ENCODE data around the gene KLHL8. TPM values are rescaled to one million over a fixed set of nuclear protein-coding genes. Genes with fewer than 3 reads are reported as not detected.

Gene KLHL8
- total and polyA plus RNA-seq, 2 donors (not counting 1 experiment from before 2014, with no cell fraction given), result 2.3 to 14.3 TPM

GRCh38 chr4:87185146-87185870 lies 35.1 kb downstream of the KLHL8 start:
- 100% methylated on average over 1 of the region's 5 CpGs for WGBS (ENCODE audit: insufficient coverage)
- ChIA-PET CTCF (interaction anchor here (0.8 kb wide), 1 partner anchor 35 kb away, joined by 3 read pairs; no protein-coding TSS in a partner anchor), POLR2A (no interaction called here)
- no peaks in the 10 kb centered on the region for H3K79me2 ChIP-seq (ENCODE audit: control insufficient read depth, insufficient read depth, low read length)
- H3K4me3 Mint-ChIP-seq, result no peak overlapping the region
- H3K9me3 ChIP-seq (ENCODE audit: control extremely low read depth in 1 of 3, control insufficient read depth in 2 of 3, insufficient read depth in 1 of 3, low read length in 2 of 3), result peaks cover 0 to 6% (median 0%) of the 10 kb centered on the region in 3 donors
- H3K4me2 ChIP-seq (replicated peaks; ENCODE audit: low read depth, low read length, poor library complexity, severe bottlenecking), result no peak overlapping the region
- ATAC-seq (ENCODE audit: low read depth), result no peak
- H3K9ac ChIP-seq (ENCODE audit: low read length), result no peak overlapping the region
- no peaks in the 10 kb centered on the region for H3K27me3 Mint-ChIP-seq
- TF ChIP-seq EZH2 (IDR thresholded peaks at IDR 0.05; ENCODE audit: borderline replicate concordance, insufficient read depth, low read depth, low read length, poor library complexity, severe bottlenecking) (no peak), CTCF (IDR thresholded peaks at IDR 0.05) (no peak)
- H3K36me3 ChIP-seq (replicated peaks in 1 of 2; ENCODE audit: control extremely low read depth in 1 of 2, control insufficient read depth in 1 of 2, extremely low read depth in 1 of 2, insufficient read depth in 2 of 2, low read length in 1 of 2), result no peaks in the 10 kb centered on the region
- no peak for DNase-seq
- H2AFZ ChIP-seq (ENCODE audit: insufficient read depth, low read depth, low read length, poor library complexity, severe bottlenecking), result no peak overlapping the region
- H3K27ac ChIP-seq (ENCODE audit: low read length in 2 of 2), result no peak overlapping the region
- H3K27me3 ChIP-seq (replicated peaks in 1 of 4; ENCODE audit: control extremely low read depth in 1 of 4, control insufficient read depth in 3 of 4, insufficient read depth in 4 of 4, low read length in 3 of 4), result no peaks in the 10 kb centered on the region
- H3K27ac Mint-ChIP-seq, result no peak overlapping the region
- H3K4me1 ChIP-seq (ENCODE audit: control insufficient read depth in 2 of 2, insufficient read depth in 2 of 2, low read length in 2 of 2), result no peaks in the 10 kb centered on the region
- H3K9me3 Mint-ChIP-seq (ENCODE audit: insufficient read depth), result no peaks in the 10 kb centered on the region
- no peak overlapping the region for H3K4me3 ChIP-seq (ENCODE audit: control extremely low read depth in 1 of 5, extremely low read depth in 1 of 5, insufficient read depth in 1 of 5, low read depth in 2 of 5, low read length in 4 of 5)
- no peaks in the 10 kb centered on the region for H4K20me1 ChIP-seq (ENCODE audit: control insufficient read depth, insufficient read depth, low read length, poor library complexity, severe bottlenecking)
- intact Hi-C loops (cut with micrococcal nuclease), result no loop called here
- peaks cover 3% of the 10 kb centered on the region for H3K4me1 Mint-ChIP-seq

- Mint-ChIP-seq H3K4me3 (no peak overlapping the region), H3K27ac (no peak overlapping the region), H3K4me1 (no peaks in the 10 kb centered on the region), H3K9me3 (ENCODE audit: insufficient read depth) (no peaks in the 10 kb centered on the region), H3K27me3 (no peaks in the 10 kb centered on the region)
- ATAC-seq (ENCODE audit: low read depth), result no peak
- no peak overlapping the region for H3K4me2 ChIP-seq (replicated peaks; ENCODE audit: low read depth, low read length, poor library complexity, severe bottlenecking)
- H3K9me3 ChIP-seq (ENCODE audit: control extremely low read depth in 1 of 3, control insufficient read depth in 2 of 3, insufficient read depth in 1 of 3, low read length in 2 of 3), result no peaks in the 10 kb centered on the region
- intact Hi-C loops (cut with micrococcal nuclease), result no loop called here
- no peak for TF ChIP-seq CTCF (IDR thresholded peaks at IDR 0.05)
- no peak for TF ChIP-seq EZH2 (IDR thresholded peaks at IDR 0.05; ENCODE audit: borderline replicate concordance, insufficient read depth, low read depth, low read length, poor library complexity, severe bottlenecking)
- no peak overlapping the region for H3K4me3 ChIP-seq (ENCODE audit: control extremely low read depth in 1 of 5, extremely low read depth in 1 of 5, insufficient read depth in 1 of 5, low read depth in 2 of 5, low read length in 4 of 5)
- no peaks in the 10 kb centered on the region for H3K4me1 ChIP-seq (ENCODE audit: control insufficient read depth in 2 of 2, insufficient read depth in 2 of 2, low read length in 2 of 2)
- no peak overlapping the region for H3K27ac ChIP-seq (ENCODE audit: low read length in 2 of 2)
- H2AFZ ChIP-seq (ENCODE audit: insufficient read depth, low read depth, low read length, poor library complexity, severe bottlenecking), result no peak overlapping the region
- H3K36me3 ChIP-seq (replicated peaks in 1 of 2; ENCODE audit: control extremely low read depth in 1 of 2, control insufficient read depth in 1 of 2, extremely low read depth in 1 of 2, insufficient read depth in 2 of 2, low read length in 1 of 2), result no peaks in the 10 kb centered on the region
- 86% methylated on average over 1 of the region's 2 CpGs for WGBS (ENCODE audit: insufficient coverage)
- H4K20me1 ChIP-seq (ENCODE audit: control insufficient read depth, insufficient read depth, low read length, poor library complexity, severe bottlenecking), result no peaks in the 10 kb centered on the region
- H3K79me2 ChIP-seq (ENCODE audit: control insufficient read depth, insufficient read depth, low read length), result no peaks in the 10 kb centered on the region
- CTCF ChIA-PET, result no interaction called here
- POLR2A ChIA-PET, result no interaction called here
- DNase-seq, result no peak
- no peaks in the 10 kb centered on the region for H3K27me3 ChIP-seq (replicated peaks in 1 of 4; ENCODE audit: control extremely low read depth in 1 of 4, control insufficient read depth in 3 of 4, insufficient read depth in 4 of 4, low read length in 3 of 4)
- no peak overlapping the region for H3K9ac ChIP-seq (ENCODE audit: low read length)
These were observed 39.7 kb downstream of the KLHL8 start for GRCh38 chr4:87180767-87181166.

Measured in B cell (primary cell).